Measurements from ENCODE around the gene MAP2K2.

MAP2K2 gene

GRCh38 chr19:4097501-4097900 is 26.4 kb downstream of the MAP2K2 start:
- H3K36me3 Mint-ChIP-seq (ENCODE audit: low read depth) = peaks cover 19% of the 10 kb centered on the region
- no peaks in the 10 kb centered on the region for H3K27me3 Mint-ChIP-seq (ENCODE audit: low read depth)
- H3K4me1 Mint-ChIP-seq (ENCODE audit: low read depth) = peaks cover 4% of the 10 kb centered on the region
- no peak overlapping the region for H3K27ac Mint-ChIP-seq
- H3K9me3 Mint-ChIP-seq = no peaks in the 10 kb centered on the region
- no peak overlapping the region for H3K4me3 Mint-ChIP-seq

GRCh38 chr19:4096049-4096892 is 27.7 kb downstream of the MAP2K2 start:
- H3K27ac Mint-ChIP-seq = no peak overlapping the region
- H3K36me3 Mint-ChIP-seq (ENCODE audit: low read depth) = peaks cover 19% of the 10 kb centered on the region
- peaks cover 4% of the 10 kb centered on the region for H3K4me1 Mint-ChIP-seq (ENCODE audit: low read depth)
- H3K9me3 Mint-ChIP-seq = no peaks in the 10 kb centered on the region
- no peak overlapping the region for H3K4me3 Mint-ChIP-seq
- no peaks in the 10 kb centered on the region for H3K27me3 Mint-ChIP-seq (ENCODE audit: low read depth)

GRCh38 chr19:4095488-4095844 is 28.5 kb downstream of the MAP2K2 start:
- Mint-ChIP-seq H3K4me3 (no peak overlapping the region), H3K9me3 (no peaks in the 10 kb centered on the region), H3K27ac (no peak overlapping the region), H3K4me1 (ENCODE audit: low read depth) (peaks cover 4% of the 10 kb centered on the region), H3K27me3 (ENCODE audit: low read depth) (no peaks in the 10 kb centered on the region), H3K36me3 (ENCODE audit: low read depth) (peaks cover 19% of the 10 kb centered on the region)

- Mint-ChIP-seq H3K27me3 (ENCODE audit: low read depth) (no peaks in the 10 kb centered on the region), H3K36me3 (ENCODE audit: low read depth) (peaks cover 18% of the 10 kb centered on the region), H3K27ac (no peak overlapping the region), H3K9me3 (no peaks in the 10 kb centered on the region), H3K4me3 (no peak overlapping the region), H3K4me1 (ENCODE audit: low read depth) (peaks cover 7% of the 10 kb centered on the region)
These were observed 29.0 kb downstream of the MAP2K2 start for GRCh38 chr19:4094761-4095487.

- no peak overlapping the region for H3K4me3 Mint-ChIP-seq
- H3K4me1 Mint-ChIP-seq (ENCODE audit: low read depth) = peaks cover 12% of the 10 kb centered on the region
- no peak overlapping the region for H3K27ac Mint-ChIP-seq
- H3K27me3 Mint-ChIP-seq (ENCODE audit: low read depth) = no peaks in the 10 kb centered on the region
- H3K9me3 Mint-ChIP-seq = no peaks in the 10 kb centered on the region
- peaks cover 16% of the 10 kb centered on the region for H3K36me3 Mint-ChIP-seq (ENCODE audit: low read depth)
These were observed 29.6 kb downstream of the MAP2K2 start for GRCh38 chr19:4094291-4094690.

GRCh38 chr19:4093643-4094175 is 30.2 kb downstream of the MAP2K2 start:
- Mint-ChIP-seq H3K36me3 (ENCODE audit: low read depth) (peaks cover 16% of the 10 kb centered on the region), H3K9me3 (no peaks in the 10 kb centered on the region), H3K27me3 (ENCODE audit: low read depth) (no peaks in the 10 kb centered on the region), H3K4me1 (ENCODE audit: low read depth) (peaks cover 18% of the 10 kb centered on the region), H3K27ac (peak overlapping the region; percentile 52), H3K4me3 (no peak overlapping the region)

- Mint-ChIP-seq H3K27ac (peak overlapping the region; percentile 92), H3K4me1 (ENCODE audit: low read depth) (peaks cover 31% of the 10 kb centered on the region), H3K27me3 (ENCODE audit: low read depth) (no peaks in the 10 kb centered on the region), H3K36me3 (ENCODE audit: low read depth) (peaks cover 8% of the 10 kb centered on the region), H3K4me3 (peak overlapping the region; percentile 82), H3K9me3 (no peaks in the 10 kb centered on the region)
These were observed 33.3 kb downstream of the MAP2K2 start for GRCh38 chr19:4090356-4091220.

GRCh38 chr19:4089946-4090345 is 34.0 kb downstream of the MAP2K2 start:
- Mint-ChIP-seq H3K4me1 (ENCODE audit: low read depth) (peaks cover 31% of the 10 kb centered on the region), H3K36me3 (ENCODE audit: low read depth) (peaks cover 8% of the 10 kb centered on the region), H3K9me3 (no peaks in the 10 kb centered on the region), H3K27me3 (ENCODE audit: low read depth) (no peaks in the 10 kb centered on the region), H3K27ac (peak overlapping the region; percentile 92), H3K4me3 (peak overlapping the region; percentile 82)

GRCh38 chr19:4089400-4089908 is 34.5 kb downstream of the MAP2K2 start:
- H3K36me3 Mint-ChIP-seq (ENCODE audit: low read depth) = peaks cover 8% of the 10 kb centered on the region
- peak overlapping the region; percentile 82 for H3K4me3 Mint-ChIP-seq
- no peaks in the 10 kb centered on the region for H3K9me3 Mint-ChIP-seq
- H3K27ac Mint-ChIP-seq = peak overlapping the region; percentile 92
- no peaks in the 10 kb centered on the region for H3K27me3 Mint-ChIP-seq (ENCODE audit: low read depth)
- H3K4me1 Mint-ChIP-seq (ENCODE audit: low read depth) = peaks cover 34% of the 10 kb centered on the region

- peak overlapping the region; percentile 92 for H3K27ac Mint-ChIP-seq
- no peaks in the 10 kb centered on the region for H3K27me3 Mint-ChIP-seq (ENCODE audit: low read depth)
- H3K36me3 Mint-ChIP-seq (ENCODE audit: low read depth) = peaks cover 8% of the 10 kb centered on the region
- H3K4me3 Mint-ChIP-seq = peak overlapping the region; percentile 82
- peaks cover 34% of the 10 kb centered on the region for H3K4me1 Mint-ChIP-seq (ENCODE audit: low read depth)
- H3K9me3 Mint-ChIP-seq = no peaks in the 10 kb centered on the region
These were observed 34.9 kb downstream of the MAP2K2 start for GRCh38 chr19:4088975-4089374.

GRCh38 chr19:4087787-4088679 is 35.9 kb downstream of the MAP2K2 start:
- no peaks in the 10 kb centered on the region for H3K9me3 Mint-ChIP-seq
- peak overlapping the region; percentile 82 for H3K4me3 Mint-ChIP-seq
- peaks cover 37% of the 10 kb centered on the region for H3K4me1 Mint-ChIP-seq (ENCODE audit: low read depth)
- peak overlapping the region; percentile 92 for H3K27ac Mint-ChIP-seq
- H3K27me3 Mint-ChIP-seq (ENCODE audit: low read depth) = no peaks in the 10 kb centered on the region
- H3K36me3 Mint-ChIP-seq (ENCODE audit: low read depth) = peaks cover 3% of the 10 kb centered on the region

GRCh38 chr19:4086411-4086867 is 37.5 kb downstream of the MAP2K2 start:
- Mint-ChIP-seq H3K9me3 (no peaks in the 10 kb centered on the region), H3K27ac (peak overlapping the region; percentile 74), H3K4me1 (ENCODE audit: low read depth) (peaks cover 38% of the 10 kb centered on the region), H3K4me3 (no peak overlapping the region), H3K27me3 (ENCODE audit: low read depth) (no peaks in the 10 kb centered on the region), H3K36me3 (ENCODE audit: low read depth) (peaks cover 3% of the 10 kb centered on the region)

- Mint-ChIP-seq H3K27me3 (ENCODE audit: low read depth) (no peaks in the 10 kb centered on the region), H3K9me3 (no peaks in the 10 kb centered on the region), H3K36me3 (ENCODE audit: low read depth) (peaks cover 1% of the 10 kb centered on the region), H3K4me3 (no peak overlapping the region), H3K4me1 (ENCODE audit: low read depth) (peaks cover 33% of the 10 kb centered on the region), H3K27ac (peak overlapping the region; percentile 54)
These were observed 39.4 kb downstream of the MAP2K2 start for GRCh38 chr19:4084547-4084877.

Measured in T-helper 1 cell treated with Interleukin-12 subunit alpha and Interleukin-12 subunit beta and Interleukin-4 antibody, amounts not matched to agents 30 μg/mL and 1 μg/mL, for 36 hours (primary cell).